PFSK-1 (cell line): Measurements from ENCODE around the gene UBE2E1.

Source experiments
- FOXP2 ChIP-seq: optimal IDR thresholded peaks from 2 replicates; pipeline ENCODE3; 2011; ENCODE audit warnings: borderline replicate concordance, control low read depth, inconsistent platforms; ENCODE audit not compliant: insufficient read depth; ENCODE audit errors: extremely low read length, extremely low read depth
- POLR2AphosphoS5 ChIP-seq: IDR thresholded peaks from 2 replicates; pipeline ENCODE4 v1.6.1; 2012; ENCODE audit warnings: low read depth, mild to moderate bottlenecking, control low read depth, low read length, moderate library complexity
- SIN3A ChIP-seq: IDR thresholded peaks from 2 replicates; pipeline ENCODE4 v1.6.1; 2012; ENCODE audit warnings: mild to moderate bottlenecking, low read length, moderate library complexity, borderline replicate concordance; ENCODE audit not compliant: insufficient read depth
- TAF1 ChIP-seq: IDR thresholded peaks from 2 replicates; pipeline ENCODE4 v1.6.1; 2012; ENCODE audit warnings: low read length, control low read depth, borderline replicate concordance; ENCODE audit not compliant: insufficient read depth
- TF ChIP-seq, protein P1 (sequence below), 2 experiments: IDR thresholded peaks; 2 replicates each; pipeline versions ENCODE4 v1.6.1 to v1.8.0; 2011 to 2012; ENCODE audit warnings: low read depth in 2 of 2, low read length in 2 of 2, control low read depth in 1 of 2, inconsistent platforms in 1 of 2, mild to moderate bottlenecking in 1 of 2, moderate library complexity in 1 of 2; ENCODE audit not compliant: insufficient read depth in 1 of 2

UBE2E1 gene

DNA sequence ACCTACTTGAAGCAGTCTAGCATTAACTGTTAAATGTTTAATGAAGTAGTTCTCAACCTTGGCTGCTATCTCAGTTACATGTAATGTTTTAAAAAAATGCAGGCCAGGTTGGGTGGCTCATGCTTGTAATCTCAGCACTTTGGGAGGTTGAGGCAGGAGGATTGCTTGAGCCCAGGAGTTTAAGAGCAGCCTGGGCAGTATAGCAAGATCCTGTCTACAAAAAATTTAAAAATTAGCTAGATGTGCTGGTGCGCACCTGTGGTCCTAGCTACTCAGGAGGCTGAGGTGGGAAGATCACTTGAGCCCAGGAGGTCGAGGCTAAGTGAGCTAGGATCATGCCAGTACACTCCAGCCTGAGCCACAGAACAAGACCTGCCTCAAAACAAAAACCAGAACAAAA lies 29.3 kb downstream of the UBE2E1 start:
- TF ChIP-seq TAF1, result no peak
- TF ChIP-seq, protein P1, sequence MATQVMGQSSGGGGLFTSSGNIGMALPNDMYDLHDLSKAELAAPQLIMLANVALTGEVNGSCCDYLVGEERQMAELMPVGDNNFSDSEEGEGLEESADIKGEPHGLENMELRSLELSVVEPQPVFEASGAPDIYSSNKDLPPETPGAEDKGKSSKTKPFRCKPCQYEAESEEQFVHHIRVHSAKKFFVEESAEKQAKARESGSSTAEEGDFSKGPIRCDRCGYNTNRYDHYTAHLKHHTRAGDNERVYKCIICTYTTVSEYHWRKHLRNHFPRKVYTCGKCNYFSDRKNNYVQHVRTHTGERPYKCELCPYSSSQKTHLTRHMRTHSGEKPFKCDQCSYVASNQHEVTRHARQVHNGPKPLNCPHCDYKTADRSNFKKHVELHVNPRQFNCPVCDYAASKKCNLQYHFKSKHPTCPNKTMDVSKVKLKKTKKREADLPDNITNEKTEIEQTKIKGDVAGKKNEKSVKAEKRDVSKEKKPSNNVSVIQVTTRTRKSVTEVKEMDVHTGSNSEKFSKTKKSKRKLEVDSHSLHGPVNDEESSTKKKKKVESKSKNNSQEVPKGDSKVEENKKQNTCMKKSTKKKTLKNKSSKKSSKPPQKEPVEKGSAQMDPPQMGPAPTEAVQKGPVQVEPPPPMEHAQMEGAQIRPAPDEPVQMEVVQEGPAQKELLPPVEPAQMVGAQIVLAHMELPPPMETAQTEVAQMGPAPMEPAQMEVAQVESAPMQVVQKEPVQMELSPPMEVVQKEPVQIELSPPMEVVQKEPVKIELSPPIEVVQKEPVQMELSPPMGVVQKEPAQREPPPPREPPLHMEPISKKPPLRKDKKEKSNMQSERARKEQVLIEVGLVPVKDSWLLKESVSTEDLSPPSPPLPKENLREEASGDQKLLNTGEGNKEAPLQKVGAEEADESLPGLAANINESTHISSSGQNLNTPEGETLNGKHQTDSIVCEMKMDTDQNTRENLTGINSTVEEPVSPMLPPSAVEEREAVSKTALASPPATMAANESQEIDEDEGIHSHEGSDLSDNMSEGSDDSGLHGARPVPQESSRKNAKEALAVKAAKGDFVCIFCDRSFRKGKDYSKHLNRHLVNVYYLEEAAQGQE (IDR thresholded peaks at IDR 0.05; ENCODE audit: insufficient read depth in 1 of 2, low read depth in 2 of 2, low read length in 2 of 2), result no peak
- no peak for TF ChIP-seq POLR2AphosphoS5
- TF ChIP-seq FOXP2, result no peak
- TF ChIP-seq SIN3A, result no peak

DNA sequence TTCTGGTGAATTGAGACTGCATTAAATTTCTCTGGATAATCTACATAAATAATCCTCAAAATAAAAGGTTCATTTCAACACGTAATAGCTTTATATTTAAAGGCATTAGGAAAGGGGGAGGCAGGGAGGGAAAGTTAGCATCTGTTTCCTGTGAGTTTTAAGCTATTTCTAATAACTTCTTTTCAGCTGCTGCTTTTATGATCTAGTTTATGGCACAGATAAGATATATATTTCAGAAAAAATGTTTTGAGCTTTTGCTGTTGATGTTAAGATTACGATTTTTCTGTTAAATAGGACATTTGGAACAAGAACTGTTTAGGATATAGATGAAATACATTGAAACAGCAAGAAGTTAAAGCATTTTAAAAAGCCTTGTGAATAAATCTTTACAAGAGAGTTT lies 30.0 kb downstream of the UBE2E1 start:
- TF ChIP-seq TAF1 (no peak), POLR2AphosphoS5 (no peak), FOXP2 (no peak)

DNA sequence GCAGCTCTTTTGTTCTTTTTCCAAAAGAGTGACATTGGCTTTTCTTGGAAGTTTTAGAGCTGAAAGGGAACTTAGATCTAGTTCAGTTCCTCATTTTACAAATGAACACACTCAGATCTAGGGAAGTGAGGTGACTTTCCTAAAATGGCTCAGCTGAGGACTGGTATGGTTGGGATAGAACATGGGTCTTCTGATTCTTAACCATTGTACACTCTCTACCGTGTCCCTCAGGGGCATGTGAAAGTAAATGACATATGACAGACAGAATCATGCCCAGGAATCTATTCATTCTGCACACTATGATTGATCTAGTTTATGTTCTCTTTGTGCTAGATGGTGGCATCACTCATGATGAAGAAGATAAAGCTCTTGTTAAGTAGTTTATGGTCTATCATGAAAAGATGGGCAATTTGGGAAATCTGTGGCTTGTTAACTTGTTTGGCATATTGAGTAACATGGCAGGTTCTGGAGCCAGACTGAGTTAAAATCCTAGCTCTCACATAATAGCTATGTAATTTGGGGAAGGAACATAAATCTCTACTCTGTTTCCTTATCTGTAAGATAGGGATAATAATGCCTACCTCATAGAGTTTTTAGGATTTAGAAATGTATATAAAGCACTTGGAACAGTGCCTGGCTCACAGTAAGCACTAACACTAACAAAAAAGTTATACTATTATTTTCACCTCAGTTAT lies 30.9 kb downstream of the UBE2E1 start:
- TF ChIP-seq POLR2AphosphoS5 (no peak), FOXP2 (no peak)
- TF ChIP-seq, protein P1 (IDR thresholded peaks at IDR 0.05; ENCODE audit: insufficient read depth in 1 of 2, low read depth in 2 of 2, low read length in 2 of 2), result no peak

DNA sequence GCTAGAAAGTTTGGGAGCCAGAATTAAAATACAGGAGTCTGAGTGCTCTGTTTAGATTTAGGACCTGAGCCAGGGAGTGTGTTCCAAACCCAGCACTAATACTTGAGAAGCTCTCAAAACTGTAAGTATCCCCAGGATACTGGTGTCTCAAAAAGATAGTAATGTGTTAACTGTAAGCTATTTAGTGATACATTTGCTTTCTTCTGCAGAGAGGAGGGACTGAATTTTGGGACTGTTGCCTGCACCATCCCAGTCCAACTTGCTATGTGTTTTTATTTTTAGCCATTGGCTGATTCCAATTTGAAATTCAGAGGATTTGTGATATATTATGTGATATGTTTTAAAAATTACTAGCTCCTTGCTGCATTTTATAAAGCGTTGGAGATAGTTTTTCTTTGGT lies 31.5 kb downstream of the UBE2E1 start:
- TF ChIP-seq FOXP2 (no peak), POLR2AphosphoS5 (no peak), TAF1 (no peak), SIN3A (no peak)
- TF ChIP-seq, protein P1 (IDR thresholded peaks at IDR 0.05; ENCODE audit: insufficient read depth in 1 of 2, low read depth in 2 of 2, low read length in 2 of 2), result no peak

DNA sequence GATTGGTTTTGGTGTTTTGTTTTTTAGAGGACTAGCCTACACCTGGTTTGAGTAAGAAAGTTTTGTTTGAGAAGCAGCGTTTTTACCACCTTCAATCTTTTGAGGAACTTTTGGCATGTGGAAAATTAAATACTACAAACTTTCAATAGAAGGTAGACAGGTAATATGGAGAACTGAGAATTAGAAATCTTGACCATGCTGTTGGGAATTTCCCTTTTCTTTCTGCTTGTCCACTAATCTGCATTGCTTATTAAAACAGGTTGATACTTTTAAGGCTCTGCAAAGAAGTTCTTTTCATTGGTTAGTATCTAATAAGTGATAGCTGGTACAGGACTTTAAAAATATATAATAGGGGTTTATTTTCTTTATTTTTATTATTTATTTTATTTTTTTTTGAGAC lies 31.9 kb downstream of the UBE2E1 start:
- no peak for TF ChIP-seq FOXP2
- TF ChIP-seq, protein P1 (IDR thresholded peaks at IDR 0.05; ENCODE audit: insufficient read depth in 1 of 2, low read depth in 2 of 2, low read length in 2 of 2), result no peak
- no peak for TF ChIP-seq TAF1
- no peak for TF ChIP-seq POLR2AphosphoS5
- no peak for TF ChIP-seq SIN3A
